ENCODE data around the gene FGF4.
"Not testable (repeated sequence)": the region's sequence is repeated elsewhere in the genome, so short reads cannot be mapped to it uniquely, and the experiment has no call there.

The FGF4 gene

DNA sequence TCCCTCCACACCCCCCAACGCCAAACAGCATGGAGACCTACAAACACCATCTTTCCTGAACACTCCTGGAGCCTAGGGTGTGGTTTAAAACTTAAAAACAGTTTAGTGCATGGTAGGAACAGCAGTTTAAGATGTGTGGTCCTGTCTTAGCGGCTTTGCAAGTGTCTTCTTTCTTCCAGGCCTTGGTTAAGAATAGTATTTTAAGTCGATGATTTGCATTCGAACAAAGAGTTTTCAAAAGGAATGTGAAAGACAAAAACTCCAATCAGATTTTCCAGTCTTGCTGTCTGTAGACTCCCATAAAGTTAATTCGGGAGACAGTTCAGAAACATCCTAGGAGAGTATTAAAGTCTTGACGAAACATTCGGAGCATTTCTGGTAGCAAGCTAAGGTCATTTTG, 3.7 kb downstream of the FGF4 start:
- no peak for DNase-seq

DNA sequence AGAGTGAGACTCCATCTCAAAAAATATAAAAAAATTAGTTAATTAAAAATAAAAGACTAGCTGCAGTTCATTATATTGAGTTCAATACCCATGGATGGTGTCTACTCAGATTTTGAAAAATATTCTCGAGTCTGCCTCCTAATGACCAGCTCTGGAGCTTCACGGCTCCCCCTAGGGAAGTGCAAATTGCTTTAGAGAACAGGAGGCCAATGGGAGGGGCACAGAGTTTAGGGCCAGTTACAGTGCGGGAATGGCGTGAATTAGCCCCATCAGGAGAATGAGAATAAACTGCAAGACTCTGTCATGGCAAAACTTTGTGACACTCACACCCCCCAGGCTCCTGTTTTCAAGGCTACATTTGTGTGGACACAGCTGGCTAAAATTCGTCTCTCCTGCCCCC, 4.6 kb downstream of the FGF4 start:
- no peak for DNase-seq

DNA sequence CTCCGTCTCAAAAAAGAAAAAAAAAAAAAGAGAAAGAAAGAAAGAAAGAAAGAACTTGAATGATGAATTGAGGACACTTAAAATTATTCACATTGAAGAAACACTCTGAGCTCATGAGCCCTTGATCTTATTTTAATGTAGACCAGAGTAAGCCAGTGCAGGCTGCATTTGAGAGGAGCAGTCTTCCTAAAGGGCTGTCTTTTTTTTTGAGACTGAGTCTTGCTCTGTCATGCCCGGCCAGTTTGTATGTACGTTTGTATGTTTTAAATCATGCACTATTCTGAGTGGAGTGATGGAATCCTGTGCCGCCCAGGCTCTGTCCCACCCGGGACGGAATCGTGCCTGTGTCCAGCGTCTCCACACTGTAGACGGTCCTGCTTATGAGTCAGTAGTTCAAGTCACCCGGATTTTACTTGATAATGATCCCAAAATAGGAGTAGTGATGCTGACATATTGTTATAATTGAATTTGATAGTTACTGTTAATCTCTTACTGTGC, 9.6 kb downstream of the FGF4 start:
- no peak for DNase-seq

GRCh38 chr11:69764918-69765317, 10.2 kb downstream of the FGF4 start:
- DNase-seq, result not testable (repeated sequence)

DNA sequence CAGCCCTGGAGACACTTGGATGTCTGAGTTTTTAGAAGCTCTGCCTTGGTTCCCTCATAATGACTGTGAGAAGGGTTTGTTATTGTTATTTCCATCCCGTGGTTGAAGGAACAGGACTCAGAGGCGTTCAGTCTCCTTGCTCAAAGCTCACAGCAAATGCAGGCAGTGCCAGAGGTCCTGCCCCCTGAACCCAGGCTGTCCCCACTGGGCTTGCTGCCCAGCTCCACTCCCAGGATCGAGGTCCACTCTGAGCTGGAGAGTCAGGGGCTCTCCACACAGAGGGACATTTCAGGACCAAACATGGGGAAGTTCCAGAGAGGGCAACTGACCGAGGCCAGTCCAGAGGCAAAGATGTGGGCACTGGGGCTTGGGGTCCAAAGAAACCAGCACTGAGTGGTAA, 14.8 kb downstream of the FGF4 start:
- DNase-seq, result no peak

DNA sequence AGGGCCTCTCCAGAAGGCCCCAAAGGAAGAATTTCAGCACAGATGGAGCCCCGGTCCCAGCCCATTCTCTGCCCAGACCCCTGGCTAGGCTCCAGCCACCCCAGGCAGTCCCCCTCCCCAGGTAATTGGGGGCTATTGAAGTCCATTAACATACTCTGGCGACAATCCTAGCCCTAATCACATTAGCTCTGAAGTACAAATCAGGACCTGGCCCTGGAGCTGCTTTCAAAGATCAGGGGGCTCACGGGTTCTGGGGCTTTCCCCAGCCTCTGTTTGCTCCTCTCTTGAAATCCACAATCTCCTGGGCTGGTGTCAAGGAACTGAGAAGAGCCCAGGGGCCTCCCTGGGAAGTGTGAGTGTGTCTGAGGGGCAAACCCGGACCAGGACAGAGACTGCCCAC, 22.3 kb downstream of the FGF4 start:
- DNase-seq, result no peak

GRCh38 chr11:69750875-69751597, 24.1 kb downstream of the FGF4 start:
- no peak for DNase-seq

DNA sequence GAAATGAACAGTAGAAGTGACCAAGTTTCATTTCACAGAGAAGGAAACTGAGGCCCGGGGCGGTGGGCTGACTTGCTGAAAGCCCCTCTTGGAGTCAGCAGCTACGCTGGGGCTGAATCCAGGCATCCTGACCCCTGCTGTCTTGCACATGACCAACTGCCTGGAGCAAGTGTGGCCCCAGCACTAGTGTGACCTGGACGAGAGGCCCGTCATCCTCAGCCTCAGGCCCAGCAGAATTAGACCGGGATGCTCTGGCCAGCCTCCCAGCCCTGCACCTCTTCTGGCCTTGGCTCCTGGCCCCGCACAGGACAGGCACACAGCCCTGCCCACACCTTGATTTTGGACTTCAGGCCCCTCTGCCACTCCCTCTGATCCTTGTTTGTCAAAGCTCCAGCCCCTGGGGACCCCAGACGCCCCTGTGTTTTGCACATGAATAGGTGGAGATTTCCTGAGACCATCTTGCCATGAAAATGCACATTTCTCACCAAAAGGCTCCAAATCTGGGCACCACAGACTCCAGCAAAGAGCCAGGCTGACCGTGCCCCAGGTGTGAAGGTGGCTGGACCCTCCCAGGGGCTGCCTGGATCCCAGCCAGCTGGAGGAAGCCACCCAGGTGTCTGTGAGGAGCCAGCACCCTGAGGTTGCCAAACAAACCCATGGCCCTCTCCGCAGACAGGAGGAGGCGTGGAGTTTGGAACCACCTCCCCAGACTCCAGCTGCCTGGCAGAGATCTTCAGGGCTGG, 24.9 kb downstream of the FGF4 start:
- DNase-seq, result no peak

DNA sequence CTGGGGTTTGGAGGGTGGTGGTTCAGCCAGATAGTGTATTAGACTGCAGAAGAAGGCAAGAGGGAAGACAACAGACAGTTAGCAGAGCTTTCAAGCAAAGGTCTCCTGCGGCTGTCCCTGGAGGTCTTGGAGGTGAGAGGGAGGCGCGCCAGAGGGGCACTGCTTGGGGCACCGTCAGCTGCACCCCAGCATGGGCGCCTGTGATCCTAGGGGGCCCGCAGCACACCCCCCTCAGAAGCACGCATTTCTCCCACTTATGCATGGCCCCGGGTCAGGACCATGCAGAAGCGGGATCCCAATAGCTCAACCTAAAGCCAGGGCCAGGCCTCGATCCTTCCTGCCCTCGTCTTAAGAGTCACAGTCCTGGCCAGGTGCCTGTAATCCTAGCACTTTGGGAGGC, 26.5 kb downstream of the FGF4 start:
- no peak for DNase-seq

GRCh38 chr11:69746752-69747742, 28.1 kb downstream of the FGF4 start:
- peak; percentile 52 for DNase-seq

GRCh38 chr11:69746140-69746539, 29.0 kb downstream of the FGF4 start:
- no peak for DNase-seq

DNA sequence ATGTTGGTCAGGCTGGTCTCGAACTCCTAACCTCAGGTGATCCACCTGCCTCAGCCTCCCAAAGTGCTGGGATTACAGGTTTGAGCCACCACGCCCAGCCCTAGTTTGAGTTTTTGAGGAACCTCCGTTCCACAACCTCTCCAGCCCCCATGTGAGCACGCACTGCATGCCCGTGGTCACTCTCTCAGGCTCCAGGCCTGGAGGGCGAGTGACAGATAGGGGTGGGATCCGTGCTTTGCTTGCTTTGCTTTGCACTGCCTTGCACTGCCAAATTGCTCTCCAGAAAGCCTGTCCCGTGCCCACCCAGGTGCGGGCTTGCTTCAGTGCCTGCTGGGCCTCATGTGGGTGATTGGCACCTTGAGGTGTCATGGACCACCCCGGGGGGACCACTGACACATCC, 29.9 kb downstream of the FGF4 start:
- DNase-seq, result no peak

- peak; percentile 86 for DNase-seq
Measured at GRCh38 chr11:69744435-69744834, 30.7 kb downstream of the FGF4 start.

- no peak for DNase-seq
Measured at GRCh38 chr11:69734841-69735240, 40.3 kb downstream of the FGF4 start.

DNA sequence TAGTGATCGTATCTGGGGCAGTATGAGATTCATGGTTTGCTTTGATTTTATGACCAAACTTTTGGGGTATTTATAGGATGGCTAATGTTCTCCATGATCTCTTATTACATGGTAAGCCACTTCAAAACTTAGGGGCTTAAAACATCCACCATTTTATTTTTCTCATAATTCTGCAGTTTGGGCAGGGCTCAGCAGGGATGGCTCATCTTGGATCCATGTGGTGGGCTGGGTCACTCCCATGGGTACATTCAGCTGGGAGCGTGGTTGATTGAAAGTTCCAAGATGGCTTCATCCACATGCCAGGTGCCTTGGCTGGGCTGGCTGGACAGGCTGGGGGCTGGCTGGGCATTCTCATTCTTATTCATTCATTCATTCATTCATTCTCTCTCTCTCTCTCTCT, 40.8 kb downstream of the FGF4 start:
- DNase-seq, result no peak

- DNase-seq, result no peak
Measured at GRCh38 chr11:69732910-69733309, 42.2 kb downstream of the FGF4 start.

GRCh38 chr11:69731110-69731509, 44.0 kb downstream of the FGF4 start:
- no peak for DNase-seq

GRCh38 chr11:69730500-69730899, 44.6 kb downstream of the FGF4 start:
- no peak for DNase-seq

DNA sequence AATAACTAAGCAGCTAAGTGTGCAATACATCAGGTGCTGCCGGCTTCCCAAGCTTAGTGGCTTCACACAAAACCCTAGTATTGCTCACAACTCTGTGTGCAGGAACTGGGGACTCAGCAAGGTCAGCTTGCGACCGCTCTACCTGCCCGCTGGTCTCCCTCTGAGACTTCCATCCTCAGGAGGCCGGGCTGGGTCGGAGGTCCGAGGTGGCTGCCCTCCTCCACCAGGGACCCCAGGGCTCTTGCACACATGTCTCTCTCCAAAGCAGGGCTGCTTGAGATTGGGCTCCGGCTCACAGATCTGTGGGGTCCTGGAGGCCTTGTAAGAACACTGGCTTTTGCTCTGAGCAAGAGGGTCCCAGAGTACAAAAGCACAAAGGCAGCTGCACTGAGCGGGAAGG, 45.9 kb downstream of the FGF4 start:
- DNase-seq, result no peak

- no peak for DNase-seq
Measured at GRCh38 chr11:69727266-69727665, 47.9 kb downstream of the FGF4 start.

DNA sequence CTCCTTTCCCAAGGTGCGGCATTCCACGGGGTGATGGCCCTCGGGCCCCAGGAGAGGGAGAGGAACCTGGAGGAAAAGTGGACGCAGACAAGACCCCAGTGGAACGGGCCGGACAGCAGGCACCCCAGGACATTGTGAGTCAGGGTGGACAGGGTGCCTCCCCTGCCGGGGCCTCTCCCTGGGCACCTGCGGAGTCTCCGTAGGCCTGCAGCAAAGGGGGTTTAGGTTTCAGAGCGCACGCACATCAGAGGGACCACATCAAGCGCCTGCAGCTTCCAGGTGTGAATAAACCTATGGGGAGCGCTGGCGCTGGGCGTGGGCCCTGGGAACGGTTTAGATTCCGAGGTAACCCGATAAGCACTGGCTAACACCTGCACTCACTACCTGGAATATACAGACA, 48.7 kb downstream of the FGF4 start:
- no peak for DNase-seq

GRCh38 chr11:69726019-69726418, 49.1 kb downstream of the FGF4 start:
- no peak for DNase-seq

GRCh38 chr11:69721745-69722144, 53.4 kb downstream of the FGF4 start:
- DNase-seq, result no peak

All from eye (tissue), 1 donor.